IMR-90 (cell line): ENCODE results near the gene PPP5C. TPM values are rescaled to one million over a fixed set of nuclear protein-coding genes. Genes with fewer than 3 reads are reported as not detected.

ENCODE experiments used
- ATAC-seq: fragments of 200-7000 bp; cut with Tn5 transposase; 2 replicates; pipeline ENCODE4 v1.9.1; 2020; ENCODE audit warnings: low read depth, mild to moderate bottlenecking, moderate library complexity
- BruUV-seq: library from RNA; stranded (reverse); fragments of 400-500 nt; replicated peaks from 2 replicates; lab custom pipeline; 2021; lab: Mats Ljungman, UMichigan
- CTCF ChIA-PET: fragments of 300-600 bp; formaldehyde crosslinking; extraction: SDS; loops from one replicate; lab custom pipeline; 2021; ENCODE audit warnings: antibody characterized with exemption; lab: Yijun Ruan, JAX
- POLR2A ChIA-PET: fragments of 300-600 bp; sonication (Branson Sonifier 250); formaldehyde crosslinking; loops from one replicate; lab custom pipeline; 2022; ENCODE audit warnings: antibody characterized with exemption; ENCODE audit not compliant: unreplicated experiment; lab: Charles Lee
- DNase-seq: peaks from one replicate; pipeline ENCODE4 v3.0.0; 2013
- H2AFZ ChIP-seq: replicated peaks from 2 replicates; pipeline ENCODE3; 2013; ENCODE audit warnings: low read length, mild to moderate bottlenecking; ENCODE audit not compliant: poor library complexity
- H2AK5ac ChIP-seq: 2 replicates; pipeline ENCODE4 v1.6.1; 2013; ENCODE audit warnings: low read depth, low read length, inconsistent platforms
- H2AK9ac ChIP-seq: replicated peaks from 2 replicates; pipeline ENCODE3; 2013; ENCODE audit warnings: mild to moderate bottlenecking, low read depth, low read length, moderate library complexity; ENCODE audit not compliant: poor library complexity
- H2BK120ac ChIP-seq: 2 replicates; pipeline ENCODE4 v1.6.1; 2013; ENCODE audit warnings: low read depth, low read length, inconsistent platforms
- H2BK15ac ChIP-seq: 3 replicates; pipeline ENCODE4 v1.6.1; 2013; ENCODE audit warnings: low read depth, low read length, inconsistent platforms
- H2BK20ac ChIP-seq: 2 replicates; pipeline ENCODE4 v1.6.1; 2013; ENCODE audit warnings: low read depth, mild to moderate bottlenecking, inconsistent platforms, low read length, moderate library complexity
- H2BK5ac ChIP-seq: 2 replicates; pipeline ENCODE4 v1.6.1; 2013; ENCODE audit warnings: mild to moderate bottlenecking, low read depth, low read length, inconsistent platforms; ENCODE audit not compliant: poor library complexity, severe bottlenecking
- H3K14ac ChIP-seq: replicated peaks from 2 replicates; pipeline ENCODE4 v1.6.1; 2013; ENCODE audit warnings: low read depth, low read length, inconsistent platforms
- H3K18ac ChIP-seq: 2 replicates; pipeline ENCODE4 v1.6.1; 2013; ENCODE audit warnings: low read depth, low read length, control low read depth
- H3K23ac ChIP-seq: 2 replicates; pipeline ENCODE4 v1.6.1; 2013; ENCODE audit warnings: low read depth, low read length, inconsistent platforms
- H3K27ac ChIP-seq: 2 replicates; pipeline ENCODE4 v1.5.1; 2013; ENCODE audit warnings: mild to moderate bottlenecking, control low read depth, low read length; ENCODE audit not compliant: insufficient read depth
- H3K27me3 ChIP-seq: 2 replicates; pipeline ENCODE4 v1.6.1; 2013; ENCODE audit warnings: low read length; ENCODE audit not compliant: control insufficient read depth, insufficient read depth
- H3K36me3 ChIP-seq: 2 replicates; pipeline ENCODE4 v1.6.1; 2013; ENCODE audit warnings: low read length, mixed read lengths; ENCODE audit not compliant: control insufficient read depth, insufficient read depth
- H3K4ac ChIP-seq: 2 replicates; pipeline ENCODE4 v1.6.1; 2013; ENCODE audit warnings: low read depth, low read length, inconsistent platforms
- H3K4me1 ChIP-seq: 2 replicates; pipeline ENCODE4 v1.6.1; 2013; ENCODE audit warnings: low read length, mixed read lengths; ENCODE audit not compliant: control insufficient read depth, insufficient read depth
- H3K4me2 ChIP-seq: 2 replicates; pipeline ENCODE4 v1.6.1; 2013; ENCODE audit warnings: low read depth, mild to moderate bottlenecking, control low read depth, low read length, moderate library complexity
- H3K4me3 ChIP-seq: 2 replicates; pipeline ENCODE4 v1.5.1; 2013; ENCODE audit warnings: low read depth, mild to moderate bottlenecking, control low read depth, low read length, moderate library complexity; ENCODE audit not compliant: insufficient read depth
- H3K56ac ChIP-seq: 2 replicates; pipeline ENCODE4 v1.6.1; 2013; ENCODE audit warnings: low read length, inconsistent platforms; ENCODE audit not compliant: insufficient read depth; ENCODE audit errors: extremely low read depth
- H3K79me1 ChIP-seq, 2 experiments: 2 replicates each; pipeline ENCODE4 v1.6.1; 2013; ENCODE audit warnings: low read length in 2 of 2, inconsistent platforms in 1 of 2, low read depth in 1 of 2
- H3K9ac ChIP-seq: 2 replicates; pipeline ENCODE4 v1.6.1; 2013; ENCODE audit warnings: low read depth, low read length, control low read depth
- H3K9me1 ChIP-seq: 2 replicates; pipeline ENCODE4 v1.6.1; 2013; ENCODE audit warnings: low read length, inconsistent platforms; ENCODE audit not compliant: insufficient read depth
- H3K9me3 ChIP-seq: 2 replicates; pipeline ENCODE4 v1.6.1; 2013; ENCODE audit warnings: low read length; ENCODE audit not compliant: control insufficient read depth, insufficient read depth
- H4K20me1 ChIP-seq: 2 replicates; pipeline ENCODE4 v1.6.1; 2013; ENCODE audit warnings: low read length, inconsistent platforms; ENCODE audit not compliant: insufficient read depth
- H4K5ac ChIP-seq: 2 replicates; pipeline ENCODE4 v1.6.1; 2013; ENCODE audit warnings: mild to moderate bottlenecking, low read depth, low read length, control low read depth
- H4K8ac ChIP-seq, 2 experiments: 2 replicates each; pipeline ENCODE4 v1.6.1; 2013; ENCODE audit warnings: low read depth in 2 of 2, low read length in 2 of 2, control low read depth in 1 of 2, inconsistent platforms in 1 of 2
- H4K91ac ChIP-seq: 2 replicates; pipeline ENCODE4 v1.6.1; 2013; ENCODE audit warnings: low read depth, low read length, inconsistent platforms; ENCODE audit not compliant: insufficient read depth
- BHLHE40 ChIP-seq: fragments of 150-350 bp; IDR thresholded peaks from 2 replicates; pipeline ENCODE4 v1.6.1; 2016; ENCODE audit warnings: mild to moderate bottlenecking, low read depth, low read length
- CEBPB ChIP-seq: IDR thresholded peaks from 2 replicates; pipeline ENCODE4 v1.6.1; 2012; ENCODE audit warnings: low read depth, low read length, improper control_type of control experiment
- CHD1 ChIP-seq: IDR thresholded peaks from 2 replicates; pipeline ENCODE4 v1.6.1; 2012; ENCODE audit warnings: low read depth, low read length, improper control_type of control experiment
- CTCF ChIP-seq: conservative IDR thresholded peaks from 2 replicates; pipeline ENCODE4 v1.5.1; 2012; ENCODE audit warnings: mild to moderate bottlenecking, low read depth, low read length, improper control_type of control experiment
- ELK1 ChIP-seq: fragments of 150-350 bp; IDR thresholded peaks from 2 replicates; pipeline ENCODE4 v1.6.1; 2016; ENCODE audit warnings: low read depth, mild to moderate bottlenecking, low read length, moderate library complexity, borderline replicate concordance
- FOS ChIP-seq: fragments of 150-350 bp; IDR thresholded peaks from 2 replicates; pipeline ENCODE4 v1.6.1; 2016; ENCODE audit warnings: low read depth, low read length
- MAFK ChIP-seq: IDR thresholded peaks from 2 replicates; pipeline ENCODE4 v1.6.1; 2012; ENCODE audit warnings: low read depth, low read length, improper control_type of control experiment
- MXI1 ChIP-seq: IDR thresholded peaks from 2 replicates; pipeline ENCODE4 v1.6.1; 2012; ENCODE audit warnings: low read depth, mild to moderate bottlenecking, low read length, moderate library complexity, borderline replicate concordance
- NFE2L2 ChIP-seq: fragments of 150-350 bp; IDR thresholded peaks from 2 replicates; pipeline ENCODE4 v1.6.1; 2016; ENCODE audit warnings: low read depth, mild to moderate bottlenecking, low read length
- POLR2A ChIP-seq: IDR thresholded peaks from 2 replicates; pipeline ENCODE4 v1.6.1; 2012; ENCODE audit warnings: mild to moderate bottlenecking, low read depth, low read length
- RAD21 ChIP-seq: IDR thresholded peaks from 2 replicates; pipeline ENCODE4 v1.6.1; 2012; ENCODE audit warnings: low read length, improper control_type of control experiment
- RCOR1 ChIP-seq: IDR thresholded peaks from 2 replicates; pipeline ENCODE4 v1.6.1; 2012; ENCODE audit warnings: mild to moderate bottlenecking, low read length, improper control_type of control experiment; ENCODE audit not compliant: insufficient replicate concordance
- RFX5 ChIP-seq: IDR thresholded peaks from 2 replicates; pipeline ENCODE4 v1.8.0; 2012; ENCODE audit warnings: low read depth, mild to moderate bottlenecking, low read length, moderate library complexity
- SMC3 ChIP-seq: fragments of 150-350 bp; IDR thresholded peaks from 2 replicates; pipeline ENCODE4 v1.6.1; 2016; ENCODE audit warnings: low read depth, mild to moderate bottlenecking, antibody characterized with exemption, low read length, moderate library complexity
- USF2 ChIP-seq: fragments of 150-350 bp; IDR thresholded peaks from 2 replicates; pipeline ENCODE4 v1.6.1; 2017; ENCODE audit warnings: mild to moderate bottlenecking, antibody characterized with exemption, low read length, low read depth
- WGBS, 2 experiments: methylation state at CpG; one replicate each; pipeline versions ENCODE4 v1.1.5 to v1.1.7; 2013; ENCODE audit warnings: missing lambda C conversion rate in 2 of 2; ENCODE audit not compliant: insufficient read length in 1 of 2; ENCODE audit errors: extremely low coverage in 2 of 2; 5-methylcytosine and 5-hydroxymethylcytosine counted together
- dilution Hi-C: fragments of 300-500 bp; cut with HindIII; formaldehyde crosslinking; loops from one replicate; pipeline ENCODE4 v1.14.3; 2018; ENCODE audit warnings: low sequenced_read_pairs; ENCODE audit not compliant: unreplicated experiment
- in situ Hi-C: fragments of 300-500 bp; cut with MboI; formaldehyde crosslinking; loops from 3 replicates; pipeline ENCODE4 v1.14.3; 2019; ENCODE audit warnings: low sequenced_read_pairs, inconsistent platforms, mixed read lengths
- intact Hi-C: fragments of 100-400 bp; cut with micrococcal nuclease; formaldehyde crosslinking; loops from 2 replicates; pipeline ENCODE4 v1.10.0; 2022
- polyA plus RNA-seq, 3 experiments: library from polyadenylated mRNA; depleted of rRNA; stranded (reverse); fragments of >200 nt; gene quantifications; 2 replicates each; pipeline ENCODE4 v1.2.3, GENCODE V29; 2012; ENCODE audit warnings: low replicate concordance in 1 of 3
- total RNA-seq: library from RNA; depleted of rRNA; stranded (reverse); fragments of >200 nt; gene quantifications from 2 replicates; pipeline ENCODE4 v1.2.3, GENCODE V29; 2012

PPP5C gene
- total and polyA plus RNA-seq, 2 of the 4 experiments (the other 2 are of a cell fraction) = 80.5 to 128 TPM

GRCh38 chr19:46340051-46340659, 6.7 kb upstream of the PPP5C start:
- H3K9ac ChIP-seq = no peak overlapping the region
- no peak overlapping the region for H3K14ac ChIP-seq
- dilution Hi-C loops = no loop called here
- no peak overlapping the region for H4K91ac ChIP-seq
- peaks cover 33% of the 10 kb centered on the region for H3K27me3 ChIP-seq
- no peak overlapping the region for H2BK5ac ChIP-seq
- in situ Hi-C loops = no loop called here
- no peak overlapping the region for H2AFZ ChIP-seq
- no peak overlapping the region for H4K5ac ChIP-seq
- H3K9me1 ChIP-seq = no peaks in the 10 kb centered on the region
- ChIA-PET CTCF (no interaction called here), POLR2A (no interaction called here)
- no peak overlapping the region for H2BK120ac ChIP-seq
- WGBS, 2 experiments = 95% methylated on average over 4 of the region's 11 CpGs; no CpG with 5 or more reads in 1 of the 2 experiments
- no peak overlapping the region for H4K8ac ChIP-seq
- no peaks in the 10 kb centered on the region for H4K20me1 ChIP-seq
- no peaks in the 10 kb centered on the region for H3K79me1 ChIP-seq
- H3K4ac ChIP-seq = no peak overlapping the region
- ATAC-seq (no peak), DNase-seq (no peak)
- no peak overlapping the region for H3K23ac ChIP-seq
- no peak overlapping the region for H3K4me3 ChIP-seq
- TF ChIP-seq ELK1 = no peak
- TF ChIP-seq CTCF = no peak
- TF ChIP-seq RAD21 = no peak
- TF ChIP-seq CHD1 = no peak
- no peak for TF ChIP-seq FOS
- TF ChIP-seq NFE2L2 = no peak
- TF ChIP-seq SMC3 = no peak
- TF ChIP-seq MAFK = no peak
- TF ChIP-seq MXI1 = no peak
- TF ChIP-seq RCOR1 = no peak
- no peak for TF ChIP-seq BHLHE40
- TF ChIP-seq RFX5 = no peak
- no peak for TF ChIP-seq USF2
- TF ChIP-seq POLR2A = no peak
- TF ChIP-seq CEBPB = no peak
- no peak overlapping the region for H2AK9ac ChIP-seq
- no peaks in the 10 kb centered on the region for H3K9me3 ChIP-seq
- H3K56ac ChIP-seq = no peak overlapping the region
- H2AK5ac ChIP-seq = no peak overlapping the region
- no peak overlapping the region for H2BK20ac ChIP-seq
- no peaks in the 10 kb centered on the region for H3K36me3 ChIP-seq
- no TSS peak for BruUV-seq
- no peaks in the 10 kb centered on the region for H3K4me1 ChIP-seq
- no peak overlapping the region for H3K4me2 ChIP-seq
- H3K18ac ChIP-seq = no peak overlapping the region
- H3K27ac ChIP-seq = no peak overlapping the region
- intact Hi-C loops = no loop called here
- no peak overlapping the region for H2BK15ac ChIP-seq
